Measurements from ENCODE around the gene C1orf35. TPM values are rescaled to one million over a fixed set of nuclear protein-coding genes. Genes with fewer than 3 reads are reported as not detected.
"Not testable (repeated sequence)": the region's sequence is repeated elsewhere in the genome, so short reads cannot be mapped to it uniquely, and the experiment has no call there.

The C1orf35 gene
- total and polyA plus RNA-seq, 9 donors = 11.8 to 15.1 (median 13.5) TPM

- WGBS (ENCODE audit: insufficient coverage) = 64% methylated on average over 2 of the region's 2 CpGs
- Histone ChIP-seq H3K27me3 (ENCODE audit: control insufficient read depth, insufficient read depth, low read length) (no peaks in the 10 kb centered on the region), H3K4me3 (ENCODE audit: low read length) (no peak overlapping the region), H3K36me3 (ENCODE audit: control insufficient read depth, insufficient read depth, low read length) (no peaks in the 10 kb centered on the region), H3K27ac (ENCODE audit: low read length) (no peak overlapping the region), H3K9me3 (replicated peaks; ENCODE audit: control insufficient read depth, low read depth, low read length) (peaks cover under 1% of the 10 kb centered on the region), H3K4me1 (ENCODE audit: control insufficient read depth, insufficient read depth, low read length) (no peaks in the 10 kb centered on the region)
- no peak for DNase-seq
These were observed 20.4 kb upstream of the C1orf35 start for GRCh38 chr1:228123505-228123904.

GRCh38 chr1:228122921-228123441, 19.9 kb upstream of the C1orf35 start:
- H3K27me3 ChIP-seq (ENCODE audit: control insufficient read depth, insufficient read depth, low read length) = no peaks in the 10 kb centered on the region
- peaks cover 2% of the 10 kb centered on the region for H3K9me3 ChIP-seq (replicated peaks; ENCODE audit: control insufficient read depth, low read depth, low read length)
- H3K4me1 ChIP-seq (ENCODE audit: control insufficient read depth, insufficient read depth, low read length) = no peaks in the 10 kb centered on the region
- DNase-seq = no peak
- no peak overlapping the region for H3K4me3 ChIP-seq (ENCODE audit: low read length)
- no peaks in the 10 kb centered on the region for H3K36me3 ChIP-seq (ENCODE audit: control insufficient read depth, insufficient read depth, low read length)
- no peak overlapping the region for H3K27ac ChIP-seq (ENCODE audit: low read length)
- no CpG with 5 or more reads among the region's 1 CpG for WGBS (ENCODE audit: insufficient coverage)

- Histone ChIP-seq H3K9me3 (replicated peaks; ENCODE audit: control insufficient read depth, low read depth, low read length) (peaks cover 2% of the 10 kb centered on the region), H3K4me1 (ENCODE audit: control insufficient read depth, insufficient read depth, low read length) (no peaks in the 10 kb centered on the region), H3K27ac (ENCODE audit: low read length) (no peak overlapping the region), H3K27me3 (ENCODE audit: control insufficient read depth, insufficient read depth, low read length) (no peaks in the 10 kb centered on the region), H3K36me3 (ENCODE audit: control insufficient read depth, insufficient read depth, low read length) (no peaks in the 10 kb centered on the region), H3K4me3 (ENCODE audit: low read length) (no peak overlapping the region)
- DNase-seq = no peak
- 71% methylated on average over 4 of the region's 5 CpGs for whole genome bisulfite sequencing (ENCODE audit: insufficient coverage)
These were observed 17.8 kb upstream of the C1orf35 start for GRCh38 chr1:228120857-228121489.

- peaks cover 2% of the 10 kb centered on the region for H3K9me3 ChIP-seq (replicated peaks; ENCODE audit: control insufficient read depth, low read depth, low read length)
- H3K4me3 ChIP-seq (ENCODE audit: low read length) = no peak overlapping the region
- no peaks in the 10 kb centered on the region for H3K4me1 ChIP-seq (ENCODE audit: control insufficient read depth, insufficient read depth, low read length)
- H3K27ac ChIP-seq (ENCODE audit: low read length) = no peak overlapping the region
- DNase-seq = no peak
- WGBS (ENCODE audit: insufficient coverage) = no CpG with 5 or more reads among the region's 1 CpG
- H3K36me3 ChIP-seq (ENCODE audit: control insufficient read depth, insufficient read depth, low read length) = no peaks in the 10 kb centered on the region
- H3K27me3 ChIP-seq (ENCODE audit: control insufficient read depth, insufficient read depth, low read length) = no peaks in the 10 kb centered on the region
These were observed 17.2 kb upstream of the C1orf35 start for GRCh38 chr1:228120351-228120750.

GRCh38 chr1:228118040-228118439, 14.9 kb upstream of the C1orf35 start:
- H3K27me3 ChIP-seq (ENCODE audit: control insufficient read depth, insufficient read depth, low read length) = no peaks in the 10 kb centered on the region
- no CpG with 5 or more reads among the region's 2 CpGs for WGBS (ENCODE audit: insufficient coverage)

GRCh38 chr1:228117335-228117734, 14.2 kb upstream of the C1orf35 start:
- peaks cover 2% of the 10 kb centered on the region for H3K9me3 ChIP-seq (replicated peaks; ENCODE audit: control insufficient read depth, low read depth, low read length)
- no peaks in the 10 kb centered on the region for H3K4me1 ChIP-seq (ENCODE audit: control insufficient read depth, insufficient read depth, low read length)
- WGBS (ENCODE audit: insufficient coverage) = no CpG with 5 or more reads among the region's 4 CpGs
- H3K4me3 ChIP-seq (ENCODE audit: low read length) = no peak overlapping the region
- no peaks in the 10 kb centered on the region for H3K36me3 ChIP-seq (ENCODE audit: control insufficient read depth, insufficient read depth, low read length)
- H3K27ac ChIP-seq (ENCODE audit: low read length) = no peak overlapping the region
- DNase-seq = no peak
- no peaks in the 10 kb centered on the region for H3K27me3 ChIP-seq (ENCODE audit: control insufficient read depth, insufficient read depth, low read length)

More at GRCh38 chr1:228118040-228118439, 14.9 kb upstream of the C1orf35 start:
- H3K4me1 ChIP-seq (ENCODE audit: control insufficient read depth, insufficient read depth, low read length) = no peaks in the 10 kb centered on the region
- DNase-seq = no peak
- no peaks in the 10 kb centered on the region for H3K36me3 ChIP-seq (ENCODE audit: control insufficient read depth, insufficient read depth, low read length)
- no peak overlapping the region for H3K4me3 ChIP-seq (ENCODE audit: low read length)
- peaks cover 2% of the 10 kb centered on the region for H3K9me3 ChIP-seq (replicated peaks; ENCODE audit: control insufficient read depth, low read depth, low read length)
- H3K27ac ChIP-seq (ENCODE audit: low read length) = no peak overlapping the region

GRCh38 chr1:228114827-228115226, 11.7 kb upstream of the C1orf35 start:
- Histone ChIP-seq H3K27ac (ENCODE audit: low read length) (no peak overlapping the region), H3K4me3 (ENCODE audit: low read length) (no peak overlapping the region), H3K27me3 (ENCODE audit: control insufficient read depth, insufficient read depth, low read length) (no peaks in the 10 kb centered on the region), H3K36me3 (ENCODE audit: control insufficient read depth, insufficient read depth, low read length) (no peaks in the 10 kb centered on the region), H3K9me3 (replicated peaks; ENCODE audit: control insufficient read depth, low read depth, low read length) (peaks cover 2% of the 10 kb centered on the region), H3K4me1 (ENCODE audit: control insufficient read depth, insufficient read depth, low read length) (peaks cover 6% of the 10 kb centered on the region)
- no peak for DNase-seq
- WGBS (ENCODE audit: insufficient coverage) = no CpG with 5 or more reads among the region's 3 CpGs

GRCh38 chr1:228112617-228113016, 9.5 kb upstream of the C1orf35 start:
- H3K36me3 ChIP-seq (ENCODE audit: control insufficient read depth, insufficient read depth, low read length) = peaks cover 3% of the 10 kb centered on the region
- WGBS (ENCODE audit: insufficient coverage) = no CpG with 5 or more reads among the region's 1 CpG
- no peaks in the 10 kb centered on the region for H3K9me3 ChIP-seq (replicated peaks; ENCODE audit: control insufficient read depth, low read depth, low read length)
- H3K27ac ChIP-seq (ENCODE audit: low read length) = no peak overlapping the region
- H3K4me3 ChIP-seq (ENCODE audit: low read length) = no peak overlapping the region
- H3K27me3 ChIP-seq (ENCODE audit: control insufficient read depth, insufficient read depth, low read length) = no peaks in the 10 kb centered on the region
- H3K4me1 ChIP-seq (ENCODE audit: control insufficient read depth, insufficient read depth, low read length) = peaks cover 18% of the 10 kb centered on the region
- DNase-seq = no peak

GRCh38 chr1:228112167-228112566, 9.0 kb upstream of the C1orf35 start:
- peaks cover 18% of the 10 kb centered on the region for H3K4me1 ChIP-seq (ENCODE audit: control insufficient read depth, insufficient read depth, low read length)
- peaks cover 8% of the 10 kb centered on the region for H3K36me3 ChIP-seq (ENCODE audit: control insufficient read depth, insufficient read depth, low read length)
- no peak overlapping the region for H3K27ac ChIP-seq (ENCODE audit: low read length)
- H3K4me3 ChIP-seq (ENCODE audit: low read length) = no peak overlapping the region
- H3K27me3 ChIP-seq (ENCODE audit: control insufficient read depth, insufficient read depth, low read length) = no peaks in the 10 kb centered on the region
- DNase-seq = no peak
- H3K9me3 ChIP-seq (replicated peaks; ENCODE audit: control insufficient read depth, low read depth, low read length) = no peaks in the 10 kb centered on the region
- no CpG with 5 or more reads among the region's 7 CpGs for WGBS (ENCODE audit: insufficient coverage)

- DNase-seq; H3K27ac ChIP-seq (ENCODE audit: low read length); H3K9me3 ChIP-seq (replicated peaks; ENCODE audit: control insufficient read depth, low read depth, low read length); H3K4me3 ChIP-seq (ENCODE audit: low read length); H3K27me3 ChIP-seq (ENCODE audit: control insufficient read depth, insufficient read depth, low read length): not testable (repeated sequence)
- peaks cover 18% of the 10 kb centered on the region for H3K4me1 ChIP-seq (ENCODE audit: control insufficient read depth, insufficient read depth, low read length)
- 86% methylated on average over 1 of the region's 6 CpGs for WGBS (ENCODE audit: insufficient coverage)
- peaks cover 16% of the 10 kb centered on the region for H3K36me3 ChIP-seq (ENCODE audit: control insufficient read depth, insufficient read depth, low read length)
These were observed 8.2 kb upstream of the C1orf35 start for GRCh38 chr1:228111315-228111714.
